Left forelimb (tissue), 1 donor: ENCODE data around the gene OR2V2.
"Not testable (repeated sequence)": the region's sequence is repeated elsewhere in the genome, so short reads cannot be mapped to it uniquely, and the experiment has no call there.

ENCODE experiments used
- DNase-seq: peaks from one replicate; pipeline ENCODE4 v3.0.0-alpha.2; 2018; ENCODE audit warnings: low spot score

The OR2V2 gene

GRCh38 chr5:181169459-181170236 lies 22.3 kb downstream of the OR2V2 start:
- DNase-seq: not testable (repeated sequence)

- no peak for DNase-seq
These were observed 22.9 kb downstream of the OR2V2 start for GRCh38 chr5:181170237-181170825.

- no peak for DNase-seq
These were observed 23.6 kb downstream of the OR2V2 start for GRCh38 chr5:181170996-181171395.

- DNase-seq: no peak
These were observed 24.4 kb downstream of the OR2V2 start for GRCh38 chr5:181171782-181172181.

- DNase-seq: no peak
These were observed 25.6 kb downstream of the OR2V2 start for GRCh38 chr5:181173027-181173419.

- no peak for DNase-seq
These were observed 26.3 kb downstream of the OR2V2 start for GRCh38 chr5:181173420-181174342.

- DNase-seq: no peak
These were observed 29.0 kb downstream of the OR2V2 start for GRCh38 chr5:181176254-181176952.

GRCh38 chr5:181177559-181177958 lies 30.2 kb downstream of the OR2V2 start:
- DNase-seq: not testable (repeated sequence)

GRCh38 chr5:181181650-181182565 lies 34.5 kb downstream of the OR2V2 start:
- DNase-seq: no peak

- DNase-seq: no peak
These were observed 35.3 kb downstream of the OR2V2 start for GRCh38 chr5:181182651-181183050.

GRCh38 chr5:181184845-181185216 lies 37.4 kb downstream of the OR2V2 start:
- DNase-seq: no peak

GRCh38 chr5:181185560-181185959 lies 38.2 kb downstream of the OR2V2 start:
- DNase-seq: no peak

GRCh38 chr5:181186022-181186421 lies 38.6 kb downstream of the OR2V2 start:
- no peak for DNase-seq

- no peak for DNase-seq
These were observed 39.7 kb downstream of the OR2V2 start for GRCh38 chr5:181186986-181187499.

- no peak for DNase-seq
These were observed 40.3 kb downstream of the OR2V2 start for GRCh38 chr5:181187500-181188213.

- DNase-seq: peak; percentile 91
These were observed 41.4 kb downstream of the OR2V2 start for GRCh38 chr5:181188700-181189362.

GRCh38 chr5:181189363-181189961 lies 42.1 kb downstream of the OR2V2 start:
- DNase-seq: no peak

- no peak for DNase-seq
These were observed 42.8 kb downstream of the OR2V2 start for GRCh38 chr5:181189962-181190710.
